OCI-LY3 (cell line): ENCODE results near the gene POM121C.
"Not testable (repeated sequence)": the region's sequence is repeated elsewhere in the genome, so short reads cannot be mapped to it uniquely, and the experiment has no call there.

Experiments used
- H2AFZ ChIP-seq: fragments of 200-600, 300-600 bp; shearing (Covaris generic); 2 replicates; pipeline ENCODE4 v1.6.0; 2014; ENCODE audit warnings: antibody characterized with exemption, low read depth, low read length
- H3K27ac ChIP-seq: fragments of 200-600, 300-600 bp; sonication (generic); 2 replicates; pipeline ENCODE4 v1.5.1; 2014; ENCODE audit warnings: mild to moderate bottlenecking, low read length, moderate library complexity, mixed read lengths
- H3K27me3 ChIP-seq: fragments of 200-600, 300-600 bp; sonication (generic); 2 replicates; pipeline ENCODE4 v1.6.1; 2014; ENCODE audit warnings: low read depth, low read length, mixed read lengths
- H3K36me3 ChIP-seq: fragments of 200-600, 300-600 bp; sonication (generic); replicated peaks from 2 replicates; pipeline ENCODE3; 2014; ENCODE audit warnings: low read depth, low read length, mixed read lengths
- H3K4me1 ChIP-seq: fragments of 300-600, 200-600 bp; sonication (generic); 2 replicates; pipeline ENCODE4 v1.6.1; 2014; ENCODE audit warnings: low read length, mixed read lengths
- H3K4me2 ChIP-seq: fragments of 200-600, 300-600 bp; sonication (generic); 2 replicates; pipeline ENCODE4 v1.6.1; 2014; ENCODE audit warnings: low read length, mixed read lengths
- H3K4me3 ChIP-seq: fragments of 300-600, 200-600 bp; sonication (generic); 2 replicates; pipeline ENCODE4 v1.5.1; 2014; ENCODE audit warnings: antibody characterized with exemption, mild to moderate bottlenecking, low read length, moderate library complexity
- H3K79me2 ChIP-seq: fragments of 300-600, 200-600 bp; shearing (Covaris generic); 2 replicates; pipeline ENCODE4 v1.6.1; 2014; ENCODE audit warnings: mild to moderate bottlenecking, low read length, mixed read lengths
- H3K9ac ChIP-seq: fragments of 300-600, 200-600 bp; shearing (Covaris generic); 2 replicates; pipeline ENCODE4 v1.6.0; 2014; ENCODE audit warnings: mild to moderate bottlenecking, low read length, moderate library complexity
- H3K9me3 ChIP-seq: fragments of 200-600, 300-600 bp; shearing (Covaris generic); 2 replicates; pipeline ENCODE4 v1.6.1; 2014; ENCODE audit warnings: low read length, mixed read lengths; ENCODE audit not compliant: insufficient read depth
- H4K20me1 ChIP-seq: fragments of 200-600, 300-600 bp; sonication (generic); 2 replicates; pipeline ENCODE4 v1.6.1; 2016; ENCODE audit warnings: low read length, mixed read lengths; ENCODE audit not compliant: insufficient read depth

The POM121C gene

GRCh38 chr7:75414708-75415427 is 71.2 kb downstream of the POM121C start:
- not testable (repeated sequence) for H3K4me1 ChIP-seq, H3K79me2 ChIP-seq, H3K27me3 ChIP-seq, H3K9me3 ChIP-seq, H2AFZ ChIP-seq, H4K20me1 ChIP-seq, H3K9ac ChIP-seq, H3K4me3 ChIP-seq, H3K4me2 ChIP-seq, H3K36me3 ChIP-seq, H3K27ac ChIP-seq

DNA sequence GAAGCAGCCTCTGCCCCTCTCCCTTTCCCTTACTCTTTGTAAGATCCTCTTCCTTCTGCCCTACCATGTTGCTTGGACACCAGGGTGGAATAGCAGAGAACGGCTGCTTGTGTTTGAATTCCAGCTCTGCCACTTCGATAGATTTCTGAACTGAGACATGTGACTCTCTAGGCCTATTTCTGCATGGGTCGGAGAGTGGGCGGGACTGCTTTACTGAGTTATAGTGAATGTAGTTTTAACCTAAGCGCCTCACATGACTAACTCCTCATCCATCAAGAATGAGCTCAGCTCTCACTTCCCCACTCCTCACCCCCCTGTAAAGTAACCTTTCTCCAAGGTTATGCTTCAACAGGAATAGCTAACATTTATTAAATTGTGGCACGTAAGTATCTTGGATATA is 71.9 kb downstream of the POM121C start:
- not testable (repeated sequence) for H3K4me3 ChIP-seq, H3K36me3 ChIP-seq, H4K20me1 ChIP-seq, H3K4me2 ChIP-seq, H3K9ac ChIP-seq, H3K27me3 ChIP-seq, H3K9me3 ChIP-seq, H3K27ac ChIP-seq, H2AFZ ChIP-seq, H3K4me1 ChIP-seq, H3K79me2 ChIP-seq

DNA sequence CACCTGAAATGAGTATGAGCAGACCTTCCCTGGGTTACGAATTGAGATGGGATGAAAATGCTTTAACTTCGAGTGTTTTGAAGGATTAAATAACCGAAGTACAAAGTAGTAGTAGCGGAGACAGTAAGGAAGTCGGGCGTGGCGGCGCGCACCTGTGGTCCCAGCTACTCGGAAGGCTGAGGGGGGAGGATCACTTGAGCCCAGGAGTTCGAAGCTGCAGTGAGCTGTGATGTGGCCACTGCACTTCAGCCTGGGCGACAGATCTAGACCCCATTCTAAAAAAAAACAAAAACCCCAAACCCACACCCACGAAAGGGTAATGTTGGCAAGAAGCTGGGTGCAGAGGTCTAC is 75.3 kb downstream of the POM121C start:
- H3K9ac ChIP-seq, H3K27ac ChIP-seq, H2AFZ ChIP-seq, H4K20me1 ChIP-seq, H3K79me2 ChIP-seq, H3K4me2 ChIP-seq, H3K4me3 ChIP-seq, H3K4me1 ChIP-seq, H3K9me3 ChIP-seq, H3K36me3 ChIP-seq, H3K27me3 ChIP-seq: not testable (repeated sequence)

DNA sequence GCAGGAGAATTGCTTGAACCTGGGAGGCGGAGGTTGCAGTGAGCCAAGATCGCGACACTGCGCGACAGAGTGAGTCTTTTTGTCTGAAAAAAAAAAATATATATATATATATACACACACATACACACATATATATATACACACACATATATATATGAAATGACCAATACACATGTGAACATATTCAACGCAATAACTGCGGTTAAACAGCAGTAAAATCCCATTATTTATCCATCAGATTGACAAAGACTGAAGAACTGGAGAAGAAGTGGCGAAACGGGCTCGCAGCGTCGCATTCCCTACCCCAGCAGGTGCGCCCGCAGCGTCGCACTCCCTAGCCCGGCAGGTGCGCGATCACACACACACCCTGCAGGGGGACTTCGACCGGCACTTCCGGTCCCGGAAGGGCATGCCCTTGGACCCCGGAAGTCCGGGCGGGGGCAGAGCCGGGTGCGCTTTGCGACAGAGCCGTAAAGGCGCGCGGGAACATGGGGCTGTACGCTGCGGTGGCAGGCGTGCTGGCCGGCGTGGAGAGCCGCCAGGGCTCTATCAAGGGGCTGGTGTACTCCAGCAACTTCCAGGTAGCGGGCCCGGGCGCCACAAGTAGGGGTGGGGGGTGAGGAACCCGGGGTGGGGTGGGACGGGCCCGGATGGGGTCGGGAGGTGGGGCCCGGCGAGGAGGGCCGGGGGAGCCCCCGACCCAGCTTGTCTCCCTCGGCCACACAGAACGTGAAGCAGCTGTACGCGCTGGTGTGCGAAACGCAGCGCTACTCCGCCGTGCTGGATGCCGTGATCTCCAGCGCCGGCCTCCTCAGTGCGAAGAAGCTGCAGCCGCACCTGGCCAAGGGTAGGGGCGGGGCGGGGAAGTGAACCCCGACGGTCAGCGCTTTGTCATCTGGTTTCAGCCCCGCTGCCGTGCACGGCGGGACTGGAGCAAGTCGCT is 75.9 kb downstream of the POM121C start:
- not testable (repeated sequence) for H3K79me2 ChIP-seq, H3K4me3 ChIP-seq, H3K9me3 ChIP-seq, H3K4me2 ChIP-seq, H3K27ac ChIP-seq, H3K27me3 ChIP-seq, H3K36me3 ChIP-seq, H2AFZ ChIP-seq, H3K4me1 ChIP-seq, H3K9ac ChIP-seq, H4K20me1 ChIP-seq

DNA sequence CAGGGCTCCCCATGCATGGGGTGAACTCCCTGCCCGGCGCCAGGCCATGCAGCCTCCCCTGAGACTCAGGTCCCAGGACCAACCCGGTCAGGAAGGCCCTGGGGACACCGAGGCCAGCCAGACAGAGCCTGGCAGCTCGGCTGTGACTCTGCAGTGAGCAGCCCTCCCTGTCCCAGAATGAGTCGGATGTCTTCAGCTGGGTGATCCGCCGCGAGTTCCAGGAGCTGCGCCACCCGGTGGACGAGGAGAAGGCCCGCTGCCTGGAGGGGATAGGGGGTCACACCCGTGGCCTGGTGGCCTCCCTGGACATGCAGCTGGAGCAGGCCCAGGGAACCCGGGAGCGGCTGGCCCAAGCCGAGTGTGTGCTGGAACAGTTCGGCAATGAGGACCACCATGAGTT is 81.4 kb downstream of the POM121C start:
- H3K36me3 ChIP-seq, H3K9ac ChIP-seq: not testable (repeated sequence)

DNA sequence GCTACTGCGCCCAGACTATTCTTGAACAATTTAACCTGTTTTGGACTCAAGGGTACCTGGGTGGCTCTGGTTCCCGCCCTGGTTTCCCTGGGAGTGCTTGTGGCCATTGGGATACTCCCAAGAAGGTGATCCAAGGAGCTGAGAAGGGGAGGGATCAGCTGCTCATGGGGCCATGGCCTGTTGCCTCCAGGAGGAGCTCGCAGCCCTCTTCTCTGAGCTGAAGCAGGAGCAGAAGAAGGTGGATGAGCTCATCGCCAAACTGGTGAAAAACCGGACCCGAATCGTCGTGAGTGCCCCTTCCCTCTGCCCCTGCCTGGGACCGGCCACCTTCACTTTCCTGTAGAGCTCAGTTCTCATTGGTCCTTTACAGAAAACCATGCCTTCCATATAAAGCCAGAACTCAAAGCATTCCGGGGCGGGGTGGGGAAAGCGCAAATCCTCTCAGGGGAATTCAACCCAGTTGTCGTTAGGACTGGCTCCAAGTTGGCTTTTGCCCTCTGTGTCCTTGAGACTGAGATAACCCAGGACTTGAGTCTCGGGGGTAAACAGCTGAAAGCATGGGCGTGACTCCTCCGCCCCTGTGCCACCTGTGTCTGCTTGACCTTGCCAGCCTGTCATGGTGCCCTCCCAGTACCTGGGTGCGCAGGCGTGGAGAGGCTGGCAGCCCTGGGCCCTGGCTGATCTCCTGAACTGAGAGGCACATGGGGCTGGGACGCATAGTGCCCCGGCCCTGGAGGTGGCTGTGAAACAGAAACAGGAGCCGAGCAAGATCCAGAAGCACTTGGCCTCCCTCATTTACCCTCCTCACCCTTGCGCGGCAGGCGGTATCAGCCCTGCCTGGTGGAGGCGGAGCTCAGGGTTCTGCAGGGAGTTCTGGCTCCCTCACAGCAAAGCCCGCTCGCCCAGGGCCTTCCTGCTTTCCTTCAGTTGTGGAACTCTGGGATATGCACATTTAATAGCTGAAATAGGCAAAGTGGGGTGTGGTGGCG is 82.3 kb downstream of the POM121C start:
- H3K79me2 ChIP-seq, H3K27me3 ChIP-seq, H3K4me2 ChIP-seq, H2AFZ ChIP-seq, H3K9me3 ChIP-seq, H3K9ac ChIP-seq, H3K27ac ChIP-seq, H3K4me1 ChIP-seq, H4K20me1 ChIP-seq, H3K36me3 ChIP-seq, H3K4me3 ChIP-seq: not testable (repeated sequence)

More for the DNA sequence above, 81.4 kb downstream of the POM121C start:
- H3K4me2 ChIP-seq, H3K79me2 ChIP-seq, H3K9me3 ChIP-seq, H3K27me3 ChIP-seq, H3K4me1 ChIP-seq, H4K20me1 ChIP-seq, H3K4me3 ChIP-seq, H3K27ac ChIP-seq, H2AFZ ChIP-seq: not testable (repeated sequence)

GRCh38 chr7:75400575-75400974 is 85.5 kb downstream of the POM121C start:
- not testable (repeated sequence) for H3K27me3 ChIP-seq, H3K36me3 ChIP-seq, H3K4me2 ChIP-seq, H3K9ac ChIP-seq, H3K9me3 ChIP-seq, H2AFZ ChIP-seq, H3K27ac ChIP-seq, H3K4me3 ChIP-seq, H3K79me2 ChIP-seq, H4K20me1 ChIP-seq, H3K4me1 ChIP-seq

- not testable (repeated sequence) for H3K9me3 ChIP-seq, H3K27me3 ChIP-seq
These were observed 87.1 kb downstream of the POM121C start for GRCh38 chr7:75398771-75399700.

More at GRCh38 chr7:75398771-75399700, 87.1 kb downstream of the POM121C start:
- not testable (repeated sequence) for H3K79me2 ChIP-seq, H3K27ac ChIP-seq, H3K9ac ChIP-seq, H3K4me1 ChIP-seq, H4K20me1 ChIP-seq, H3K4me2 ChIP-seq, H2AFZ ChIP-seq, H3K4me3 ChIP-seq, H3K36me3 ChIP-seq
